Naive thymus-derived CD4-positive, alpha-beta T cell (primary cell): ENCODE data around the gene PFDN5. TPM values are rescaled to one million over a fixed set of nuclear protein-coding genes. Genes with fewer than 3 reads are reported as not detected.
A peak's percentile ranks its signal among the peaks of the same experiment; 100 is the strongest.

ENCODE experiments used
- ATAC-seq: fragments of 150-1000 bp; cut with Tn5 transposase; 2 replicates; pipeline ENCODE4 v1.10.0; 2021; ENCODE audit warnings: mild to moderate bottlenecking, moderate library complexity
- CTCF ChIA-PET: fragments of 350-600 bp; sonication (Branson Sonifier 250); formaldehyde crosslinking; loops from one replicate; lab custom pipeline; 2021; ENCODE audit warnings: antibody characterized with exemption; lab: Charles Lee
- POLR2A ChIA-PET: fragments of 350-600 bp; sonication (Branson Sonifier 250); formaldehyde crosslinking; loops from one replicate; lab custom pipeline; 2021; ENCODE audit warnings: antibody characterized with exemption, inconsistent platforms; lab: Charles Lee
- DNase-seq, 9 donors: peaks; one replicate each; pipeline versions ENCODE4 v3.0.0 to v3.0.0-alpha.2; 2020 to 2022; ENCODE audit warnings: mixed read lengths in 1 of 9
- H3K27ac ChIP-seq: one replicate; pipeline ENCODE4 v1.7.0; 2013; ENCODE audit warnings: mild to moderate bottlenecking, low read depth, low read length, moderate library complexity
- H3K27me3 ChIP-seq, 2 donors: one replicate each; pipeline ENCODE4 v1.7.0; 2013; ENCODE audit warnings: low read length in 2 of 2, mild to moderate bottlenecking in 2 of 2, moderate library complexity in 2 of 2; ENCODE audit not compliant: control insufficient read depth in 2 of 2, insufficient read depth in 2 of 2
- H3K36me3 ChIP-seq, 3 experiments: 1 replicate in 2 of 3; 2 replicates in 1 of 3; pipeline ENCODE4 v1.7.0; 2013; ENCODE audit warnings: low read length in 3 of 3, mild to moderate bottlenecking in 3 of 3, moderate library complexity in 1 of 3; ENCODE audit not compliant: insufficient read depth in 3 of 3, control insufficient read depth in 2 of 3
- H3K4me1 ChIP-seq, 2 donors: one replicate each; pipeline ENCODE4 v1.7.0; 2013; ENCODE audit warnings: low read length in 2 of 2, mild to moderate bottlenecking in 2 of 2, moderate library complexity in 1 of 2; ENCODE audit not compliant: control insufficient read depth in 2 of 2, insufficient read depth in 2 of 2
- H3K4me3 ChIP-seq: 2 replicates; pipeline ENCODE4 v1.7.0; 2013; ENCODE audit warnings: mild to moderate bottlenecking, low read length
- H3K9me3 ChIP-seq, 3 experiments: 1 replicate in 2 of 3; 2 replicates in 1 of 3; pipeline ENCODE4 v1.7.0; 2013; ENCODE audit warnings: low read length in 3 of 3; ENCODE audit not compliant: control insufficient read depth in 2 of 3
- H3K27ac Mint-ChIP-seq, 9 donors: one replicate each; pipeline ENCODE4 v1.8.0; 2020 to 2022; ENCODE audit warnings: mixed read lengths in 9 of 9, mild to moderate bottlenecking in 8 of 9, moderate library complexity in 5 of 9, inconsistent platforms in 2 of 9
- H3K27me3 Mint-ChIP-seq, 5 donors: one replicate each; pipeline ENCODE4 v1.8.0; 2021 to 2022; ENCODE audit warnings: mixed read lengths in 5 of 5, mild to moderate bottlenecking in 1 of 5
- H3K36me3 Mint-ChIP-seq, 5 donors: one replicate each; pipeline ENCODE4 v1.8.0; 2020 to 2022; ENCODE audit warnings: mixed read lengths in 5 of 5, mild to moderate bottlenecking in 3 of 5, inconsistent platforms in 1 of 5
- H3K4me1 Mint-ChIP-seq, 7 donors: one replicate each; pipeline ENCODE4 v1.8.0; 2020 to 2022; ENCODE audit warnings: mixed read lengths in 7 of 7, mild to moderate bottlenecking in 3 of 7, inconsistent platforms in 1 of 7
- H3K4me3 Mint-ChIP-seq, 10 donors: one replicate each; pipeline ENCODE4 v1.8.0; 2020 to 2022; ENCODE audit warnings: mild to moderate bottlenecking in 10 of 10, mixed read lengths in 10 of 10, moderate library complexity in 6 of 10, inconsistent platforms in 2 of 10
- H3K9me3 Mint-ChIP-seq, 11 donors: one replicate each; pipeline ENCODE4 v1.8.0; 2020 to 2022; ENCODE audit warnings: mixed read lengths in 11 of 11, mild to moderate bottlenecking in 4 of 11, inconsistent platforms in 1 of 11, moderate library complexity in 1 of 11
- intact Hi-C, 2 donors: fragments of 100-400 bp; cut with micrococcal nuclease; formaldehyde crosslinking; loops; one replicate each; pipeline ENCODE4 v1.15.1; 2023
- polyA plus RNA-seq, 2 donors: library from polyadenylated mRNA; unstranded; fragments of 300-500 nt; fragmentation: Illumina TruSeq; gene quantifications; one replicate each; pipeline ENCODE4 v1.2.3, GENCODE V29; 2021
- total RNA-seq, 6 experiments: library from RNA in 5 of 6; stranded (reverse) in 5 of 6; gene quantifications; 1 replicate in 5 of 6; 2 replicates in 1 of 6; pipeline ENCODE4 v1.2.3 and lab custom pipeline; 2021 to 2026

Gene PFDN5
- total and polyA plus RNA-seq, 7 experiments from 2014 or later = 323 to 1,956 (median 754) TPM

- ChIA-PET POLR2A (interaction anchor here (0.6 to 3.7 kb wide), 14 partner anchors 12 to 261 kb away, joined by 3 to 32 read pairs (median 4); partner anchors contain the start of genes AAAS, CSAD, EIF4B and MYG1), CTCF (interaction anchor here (0.5 to 7.2 kb wide), 22 partner anchors 9 to 244 kb away, joined by 3 to 72 read pairs (median 4); partner anchors contain the start of gene ITGB7)
- H3K4me1 Mint-ChIP-seq = peaks cover 10 to 51% (median 20%) of the 10 kb centered on the region in 7 donors
- no peaks in the 10 kb centered on the region for H3K9me3 Mint-ChIP-seq
- intact Hi-C loops = no loop called here
- peak overlapping the region; percentile 44 to 98 (median 88) for H3K27ac Mint-ChIP-seq
- no peaks in the 10 kb centered on the region for H3K27me3 Mint-ChIP-seq
- H3K36me3 Mint-ChIP-seq = peaks cover 0 to 19% (median 0%) of the 10 kb centered on the region in 5 donors
- Histone ChIP-seq H3K36me3 (no peaks in the 10 kb centered on the region), H3K27me3 (no peaks in the 10 kb centered on the region), H3K4me3 (peak overlapping the region; percentile 80), H3K9me3 (no peaks in the 10 kb centered on the region), H3K4me1 (peaks cover 9 to 11% of the 10 kb centered on the region in 2 donors), H3K27ac (peak overlapping the region; percentile 83)
- DNase-seq (peak in 1 of 9 donors; percentile 37), ATAC-seq (peak; percentile 51)
- peak overlapping the region; percentile 95 to 99 (median 96) for H3K4me3 Mint-ChIP-seq
Measured at GRCh38 chr12:53267306-53267998, 27.9 kb upstream of the PFDN5 start.

- DNase-seq (peak; percentile 67 to 91 (median 81)), ATAC-seq (peak; percentile 93)
- Mint-ChIP-seq H3K9me3 (no peaks in the 10 kb centered on the region), H3K36me3 (peaks cover 0 to 19% (median 0%) of the 10 kb centered on the region in 5 donors), H3K27me3 (no peaks in the 10 kb centered on the region), H3K4me1 (peaks cover 10 to 54% (median 20%) of the 10 kb centered on the region in 7 donors), H3K4me3 (peak within 1 kb of the TSS; percentile 95 to 99 (median 96)), H3K27ac (peak within 1 kb of the TSS; percentile 44 to 98 (median 88))
- H3K27me3 ChIP-seq = no peaks in the 10 kb centered on the region
- H3K9me3 ChIP-seq = no peaks in the 10 kb centered on the region
- H3K4me1 ChIP-seq = peaks cover 9 to 11% of the 10 kb centered on the region in 2 donors
- H3K4me3 ChIP-seq = peak within 1 kb of the TSS; percentile 80
- CTCF ChIA-PET = interaction anchor here (0.5 to 7.2 kb wide), 20 partner anchors 9 to 245 kb away, joined by 3 to 72 read pairs (median 4); partner anchors contain the start of gene ITGB7
- H3K27ac ChIP-seq = peak within 1 kb of the TSS; percentile 83
- H3K36me3 ChIP-seq = no peaks in the 10 kb centered on the region
- POLR2A ChIA-PET = interaction anchor here (0.6 to 3.7 kb wide), 17 partner anchors 8 to 262 kb away, joined by 3 to 32 read pairs (median 4); partner anchors contain the start of genes AAAS, CSAD, EIF4B and MYG1
- intact Hi-C loops = loop anchor here (1.0 to 2.0 kb wide), 10 partner anchors 16 to 189 kb away; partner anchors contain the start of genes AAAS (in 2 of the 2), CSAD (in 2 of the 2), PFDN5 (in 2 of the 2) and ZNF740 (in 2 of the 2)
Measured at GRCh38 chr12:53267999-53268629, 27.2 kb upstream of the PFDN5 start, which contains the start of gene ESPL1. Gene ESPL1 (plus strand): TSS chr12:53268299. CDS start chr12:53268767, 468 bp downstream.

- H3K4me1 ChIP-seq = peaks cover 9 to 11% of the 10 kb centered on the region in 2 donors
- H3K4me3 ChIP-seq = peak overlapping the region; percentile 80
- no peaks in the 10 kb centered on the region for H3K36me3 ChIP-seq
- Mint-ChIP-seq H3K27ac (peak overlapping the region in 8 of 9 donors; percentile 81 to 98 (median 88)), H3K27me3 (no peaks in the 10 kb centered on the region), H3K36me3 (peaks cover 0 to 19% (median 0%) of the 10 kb centered on the region in 5 donors), H3K9me3 (no peaks in the 10 kb centered on the region), H3K4me3 (peak overlapping the region; percentile 95 to 99 (median 96)), H3K4me1 (peaks cover 10 to 54% (median 20%) of the 10 kb centered on the region in 7 donors)
- ChIA-PET POLR2A (interaction anchor here (0.8 to 3.7 kb wide), 11 partner anchors 8 to 173 kb away, joined by 3 to 32 read pairs (median 5); partner anchors contain the start of genes AAAS, CSAD, ITGB7 and PFDN5), CTCF (interaction anchor here (0.7 to 7.2 kb wide), 13 partner anchors 10 to 213 kb away, joined by 3 to 72 read pairs (median 5); partner anchors contain the start of gene ITGB7)
- no peak for ATAC-seq
- no peaks in the 10 kb centered on the region for H3K27me3 ChIP-seq
- intact Hi-C loops = loop anchor here (1.0 to 2.0 kb wide), 10 partner anchors 17 to 190 kb away; partner anchors contain the start of genes AAAS (in 2 of the 2), CSAD (in 2 of the 2), PFDN5 (in 2 of the 2) and ZNF740 (in 2 of the 2)
- peak overlapping the region; percentile 83 for H3K27ac ChIP-seq
- DNase-seq = no peak
- no peaks in the 10 kb centered on the region for H3K9me3 ChIP-seq
Measured at GRCh38 chr12:53268630-53269562, 26.4 kb upstream of the PFDN5 start.

GRCh38 chr12:53274445-53274844, 20.9 kb upstream of the PFDN5 start:
- Mint-ChIP-seq H3K4me1 (peaks cover 0 to 44% (median 0%) of the 10 kb centered on the region in 7 donors), H3K27me3 (no peaks in the 10 kb centered on the region), H3K36me3 (peaks cover 0 to 22% (median 0%) of the 10 kb centered on the region in 5 donors), H3K27ac (no peak overlapping the region), H3K9me3 (no peaks in the 10 kb centered on the region), H3K4me3 (no peak overlapping the region)
- CTCF ChIA-PET = no interaction called here
- ATAC-seq (no peak), DNase-seq (no peak)
- Histone ChIP-seq H3K4me3 (no peak overlapping the region), H3K27me3 (no peaks in the 10 kb centered on the region), H3K9me3 (no peaks in the 10 kb centered on the region), H3K36me3 (no peaks in the 10 kb centered on the region), H3K4me1 (no peaks in the 10 kb centered on the region), H3K27ac (no peak overlapping the region)
- intact Hi-C loops = no loop called here
- POLR2A ChIA-PET = no interaction called here

- Mint-ChIP-seq H3K9me3 (no peaks in the 10 kb centered on the region), H3K4me1 (peaks cover 0 to 26% (median 0%) of the 10 kb centered on the region in 7 donors), H3K4me3 (no peak overlapping the region), H3K27me3 (no peaks in the 10 kb centered on the region), H3K36me3 (peaks cover 0 to 17% (median 0%) of the 10 kb centered on the region in 5 donors), H3K27ac (no peak overlapping the region)
- H3K27me3 ChIP-seq = no peaks in the 10 kb centered on the region
- no peaks in the 10 kb centered on the region for H3K9me3 ChIP-seq
- POLR2A ChIA-PET = interaction anchor here (0.6 to 1.0 kb wide), 2 partner anchors 8 to 10 kb away, joined by 3 to 4 read pairs; partner anchors contain the start of gene ESPL1
- CTCF ChIA-PET = interaction anchor here (0.6 kb wide), 1 partner anchor 9 kb away, joined by 3 read pairs; the partner anchor contains the start of gene ESPL1
- H3K27ac ChIP-seq = no peak overlapping the region
- no peak for DNase-seq
- H3K4me1 ChIP-seq = no peaks in the 10 kb centered on the region
- no peak overlapping the region for H3K4me3 ChIP-seq
- H3K36me3 ChIP-seq = no peaks in the 10 kb centered on the region
- intact Hi-C loops = no loop called here
- ATAC-seq = no peak
Measured at GRCh38 chr12:53276511-53276910, 18.8 kb upstream of the PFDN5 start.
